Endothelial cell of umbilical vein (primary cell): ENCODE results near the gene CTLA4. TPM values are rescaled to one million over a fixed set of nuclear protein-coding genes. Genes with fewer than 3 reads are reported as not detected.

ENCODE experiments used
- Bru-seq: library from RNA; stranded (reverse); fragments of 400-500 nt; gene quantifications from one replicate; lab custom pipeline; 2021; lab: Mats Ljungman, UMichigan
- BruChase-seq, 2 experiments: library from RNA; stranded (reverse); fragments of 400-500 nt; gene quantifications; one replicate each; lab custom pipeline; 2021; lab: Mats Ljungman, UMichigan
- BruUV-seq: library from RNA; stranded (reverse); fragments of 400-500 nt; replicated peaks from 2 replicates; lab custom pipeline; 2021; lab: Mats Ljungman, UMichigan
- CTCF ChIA-PET: fragments of 300-600, 350-600 bp; sonication (Branson Sonifier 250); formaldehyde crosslinking; loops from one replicate; lab custom pipeline; 2021; ENCODE audit warnings: antibody characterized with exemption, inconsistent platforms; lab: Charles Lee
- POLR2A ChIA-PET: fragments of 300-600, 350-600 bp; sonication (Branson Sonifier 250); formaldehyde crosslinking; loops from one replicate; lab custom pipeline; 2021; ENCODE audit warnings: antibody characterized with exemption, inconsistent platforms; lab: Charles Lee
- DNase-seq: peaks from one replicate; pipeline ENCODE4 v3.0.0-alpha.2; 2011; ENCODE audit warnings: low read depth, low spot score
- FAIRE-seq: peaks from 2 replicates; lab custom pipeline; 2011; peaks lifted over from hg19 to GRCh38; lab: Jason Lieb, UNC
- H2AFZ ChIP-seq: 2 replicates; pipeline ENCODE4 v1.6.0; 2012; ENCODE audit warnings: low read depth, low read length, control low read depth, inconsistent platforms
- H3K27ac ChIP-seq: 2 replicates; pipeline ENCODE4 v1.5.1; 2011; ENCODE audit warnings: low read depth, mild to moderate bottlenecking, control low read depth, low read length, moderate library complexity; ENCODE audit not compliant: insufficient read depth
- H3K27me3 ChIP-seq, 2 experiments: 2 replicates each; pipeline versions ENCODE4 v1.6.0 to v1.6.1; 2011; ENCODE audit warnings: low read length in 2 of 2, mixed read lengths in 1 of 2; ENCODE audit not compliant: control insufficient read depth in 2 of 2, insufficient read depth in 2 of 2
- H3K36me3 ChIP-seq, 2 experiments: 2 replicates in 1 of 2; 3 replicates in 1 of 2; pipeline ENCODE4 v1.5.1; 2011; ENCODE audit warnings: low read length in 2 of 2, mild to moderate bottlenecking in 1 of 2, moderate library complexity in 1 of 2; ENCODE audit not compliant: control insufficient read depth in 2 of 2, insufficient read depth in 2 of 2; ENCODE audit errors: extremely low read depth in 1 of 2
- H3K4me1 ChIP-seq: 3 replicates; pipeline ENCODE4 v1.5.1; 2011; ENCODE audit warnings: mild to moderate bottlenecking, low read length; ENCODE audit not compliant: control insufficient read depth, insufficient read depth; ENCODE audit errors: extremely low read depth
- H3K4me2 ChIP-seq: 2 replicates; pipeline ENCODE4 v1.6.1; 2011; ENCODE audit warnings: low read length, control low read depth, mixed read lengths; ENCODE audit not compliant: insufficient read depth
- H3K4me3 ChIP-seq, 3 experiments: fragments of 200-600 bp in 1 of 3; sonication (generic), shearing (Covaris generic) in 1 of 3; replicated peaks in 1 of 3; 2 replicates each; pipeline ENCODE4 v1.5.1; 2011 to 2016; ENCODE audit warnings: control low read depth in 3 of 3, low read length in 3 of 3, mild to moderate bottlenecking in 2 of 3, inconsistent platforms in 1 of 3, low read depth in 1 of 3, moderate library complexity in 1 of 3; ENCODE audit not compliant: insufficient read depth in 1 of 3
- H3K79me2 ChIP-seq: 2 replicates; pipeline ENCODE4 v1.6.0; 2012; ENCODE audit warnings: low read length, inconsistent platforms; ENCODE audit not compliant: control insufficient read depth, insufficient read depth
- H3K9ac ChIP-seq: replicated peaks from 2 replicates; pipeline ENCODE3; 2011; ENCODE audit warnings: low read length, control low read depth; ENCODE audit not compliant: insufficient read depth; ENCODE audit errors: extremely low read depth
- H3K9me1 ChIP-seq: replicated peaks from 3 replicates; pipeline ENCODE4 v1.6.0; 2011; ENCODE audit warnings: mild to moderate bottlenecking, low read length; ENCODE audit not compliant: control insufficient read depth, insufficient read depth; ENCODE audit errors: extremely low read depth
- H3K9me3 ChIP-seq: replicated peaks from 2 replicates; pipeline ENCODE4 v1.5.1; 2012; ENCODE audit warnings: low read length, inconsistent platforms; ENCODE audit not compliant: control insufficient read depth, insufficient read depth
- H4K20me1 ChIP-seq: replicated peaks from 2 replicates; pipeline ENCODE3; 2011; ENCODE audit warnings: mild to moderate bottlenecking, low read length; ENCODE audit not compliant: control insufficient read depth, insufficient read depth; ENCODE audit errors: extremely low read depth
- EZH2 ChIP-seq: IDR thresholded peaks from 2 replicates; pipeline ENCODE4 v1.6.1; 2012; ENCODE audit warnings: borderline replicate concordance, low read depth, mild to moderate bottlenecking, moderate library complexity, low read length, inconsistent platforms; ENCODE audit not compliant: severe bottlenecking
- FOS ChIP-seq: IDR thresholded peaks from 2 replicates; pipeline ENCODE4 v1.6.1; 2011; ENCODE audit warnings: mild to moderate bottlenecking, low read length, moderate library complexity, borderline replicate concordance; ENCODE audit not compliant: insufficient read depth
- GATA2 ChIP-seq: IDR thresholded peaks from 2 replicates; pipeline ENCODE4 v1.7.0; 2011; ENCODE audit warnings: low read depth, mild to moderate bottlenecking, moderate library complexity, mixed read lengths, low read length; ENCODE audit not compliant: insufficient read length, insufficient read depth
- JUN ChIP-seq: IDR thresholded peaks from 2 replicates; pipeline ENCODE4 v1.6.1; 2011; ENCODE audit warnings: borderline replicate concordance, low read depth; ENCODE audit not compliant: insufficient read length, insufficient read depth
- MYC ChIP-seq: IDR thresholded peaks from one replicate; pipeline ENCODE4 v1.6.1; 2011; ENCODE audit warnings: mild to moderate bottlenecking, low read depth, low read length
- POLR2A ChIP-seq: IDR thresholded peaks from 2 replicates; pipeline ENCODE4 v1.6.1; 2012; ENCODE audit warnings: low read depth, mild to moderate bottlenecking, control low read depth, low read length
- POLR2AphosphoS5 ChIP-seq: IDR thresholded peaks from 2 replicates; pipeline ENCODE4 v1.6.1; 2012; ENCODE audit warnings: low read depth, mild to moderate bottlenecking, control low read depth, low read length, moderate library complexity; ENCODE audit not compliant: insufficient read depth
- dilution Hi-C: fragments of 300-500 bp; cut with MboI; formaldehyde crosslinking; loops from one replicate; pipeline ENCODE4 v1.15.0; 2019; ENCODE audit warnings: low sequenced_read_pairs; ENCODE audit not compliant: extremely low pct_ligation_motif_present
- intact Hi-C: fragments of 100-400 bp; cut with micrococcal nuclease; formaldehyde crosslinking; loops from one replicate; pipeline ENCODE4 v1.10.0; 2022
- long read RNA-seq: library from polyadenylated mRNA; stranded (forward); transcript quantifications from one replicate; pipeline ENCODE4 v2.0.0, GENCODE V29; 2021
- polyA minus RNA-seq, 3 experiments: library from RNA; depleted of rRNA, polyadenylated mRNA; stranded (reverse); fragments of >200 nt; gene quantifications; 1 replicate in 1 of 3; 2 replicates in 2 of 3; pipeline ENCODE4 v1.2.3, GENCODE V29; 2011
- polyA plus RNA-seq, 4 experiments: library from polyadenylated mRNA; depleted of rRNA in 3 of 4; stranded (reverse) in 3 of 4; unstranded in 1 of 4; fragments of >200 nt; gene quantifications; 2 replicates each; pipeline versions ENCODE4 v1.2.1 to v1.2.3, GENCODE V29; 2011 to 2012; ENCODE audit warnings: missing spikeins in 1 of 4
- total RNA-seq: library from RNA; stranded (reverse); gene quantifications from 2 replicates; pipeline ENCODE4 v1.2.3, GENCODE V29; 2021
- TF ChIP-seq, protein P1 (sequence below), 2 donors: IDR thresholded peaks; 1 replicate in 1 of 2; 2 replicates in 1 of 2; pipeline ENCODE4 v1.5.1; 2011; ENCODE audit warnings: low read length in 2 of 2, mild to moderate bottlenecking in 2 of 2, moderate library complexity in 2 of 2, control low read depth in 1 of 2, inconsistent platforms in 1 of 2, low read depth in 1 of 2; ENCODE audit not compliant: insufficient read depth in 1 of 2; ENCODE audit errors: extremely low read depth in 1 of 2

Gene CTLA4
- total RNA-seq (not detected in 2 replicates), polyA plus RNA-seq (not detected in 2 replicates), polyA minus RNA-seq (not detected in 2 replicates), Bru-seq, nascent RNA (not detected), BruChase-seq, experiment 1, labeled RNA remaining after a 6-hour chase (not detected), BruChase-seq, experiment 2, labeled RNA remaining after a 2-hour chase (not detected)
- not detected in 2 replicates for polyA plus RNA-seq (2011; cell fraction: cytosol; rRNA removed)
- polyA plus RNA-seq (2011; cell fraction: nucleus; rRNA removed) = not detected in 2 replicates
- polyA plus RNA-seq (2012) = not detected in 2 replicates
- not detected for polyA minus RNA-seq (2011; cell fraction: cytosol; rRNA and poly(A)+ RNA removed)
- polyA minus RNA-seq (2011; cell fraction: nucleus; rRNA and poly(A)+ RNA removed) = not detected in 2 replicates
- long read RNA-seq = 0 reads

DNA sequence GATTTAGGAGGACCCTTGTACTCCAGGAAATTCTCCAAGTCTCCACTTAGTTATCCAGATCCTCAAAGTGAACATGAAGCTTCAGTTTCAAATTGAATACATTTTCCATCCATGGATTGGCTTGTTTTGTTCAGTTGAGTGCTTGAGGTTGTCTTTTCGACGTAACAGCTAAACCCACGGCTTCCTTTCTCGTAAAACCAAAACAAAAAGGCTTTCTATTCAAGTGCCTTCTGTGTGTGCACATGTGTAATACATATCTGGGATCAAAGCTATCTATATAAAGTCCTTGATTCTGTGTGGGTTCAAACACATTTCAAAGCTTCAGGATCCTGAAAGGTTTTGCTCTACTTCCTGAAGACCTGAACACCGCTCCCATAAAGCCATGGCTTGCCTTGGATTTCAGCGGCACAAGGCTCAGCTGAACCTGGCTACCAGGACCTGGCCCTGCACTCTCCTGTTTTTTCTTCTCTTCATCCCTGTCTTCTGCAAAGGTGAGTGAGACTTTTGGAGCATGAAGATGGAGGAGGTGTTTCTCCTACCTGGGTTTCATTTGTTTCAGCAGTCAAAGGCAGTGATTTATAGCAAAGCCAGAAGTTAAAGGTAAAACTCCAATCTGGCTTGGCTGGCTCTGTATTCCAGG lies at the start of gene CTLA4:
Gene CTLA4, plus strand, starts transcription at position 211 of the 640 bp plus-strand sequence. Its CDS starts 172 bp downstream, at position 383.
- no peaks in the 10 kb centered on the region for H3K36me3 ChIP-seq
- no peak within 1 kb of the TSS for H3K4me3 ChIP-seq
- ChIA-PET POLR2A (no interaction called here), CTCF (interaction anchor here (1.3 to 2.6 kb wide), 2 partner anchors 11 to 12 kb away, joined by 3 to 8 read pairs; no protein-coding TSS in a partner anchor)
- H3K9me3 ChIP-seq = no peaks in the 10 kb centered on the region
- no peaks in the 10 kb centered on the region for H4K20me1 ChIP-seq
- H3K79me2 ChIP-seq = no peaks in the 10 kb centered on the region
- dilution Hi-C loops (no loop called here), intact Hi-C loops (no loop called here)
- no peak for DNase-seq
- no TSS peak for BruUV-seq
- H3K9me1 ChIP-seq = no peaks in the 10 kb centered on the region
- no peak for TF ChIP-seq GATA2
- TF ChIP-seq EZH2 = no peak
- TF ChIP-seq JUN = no peak
- TF ChIP-seq POLR2A = no peak
- no peak for TF ChIP-seq FOS
- TF ChIP-seq, protein P1, sequence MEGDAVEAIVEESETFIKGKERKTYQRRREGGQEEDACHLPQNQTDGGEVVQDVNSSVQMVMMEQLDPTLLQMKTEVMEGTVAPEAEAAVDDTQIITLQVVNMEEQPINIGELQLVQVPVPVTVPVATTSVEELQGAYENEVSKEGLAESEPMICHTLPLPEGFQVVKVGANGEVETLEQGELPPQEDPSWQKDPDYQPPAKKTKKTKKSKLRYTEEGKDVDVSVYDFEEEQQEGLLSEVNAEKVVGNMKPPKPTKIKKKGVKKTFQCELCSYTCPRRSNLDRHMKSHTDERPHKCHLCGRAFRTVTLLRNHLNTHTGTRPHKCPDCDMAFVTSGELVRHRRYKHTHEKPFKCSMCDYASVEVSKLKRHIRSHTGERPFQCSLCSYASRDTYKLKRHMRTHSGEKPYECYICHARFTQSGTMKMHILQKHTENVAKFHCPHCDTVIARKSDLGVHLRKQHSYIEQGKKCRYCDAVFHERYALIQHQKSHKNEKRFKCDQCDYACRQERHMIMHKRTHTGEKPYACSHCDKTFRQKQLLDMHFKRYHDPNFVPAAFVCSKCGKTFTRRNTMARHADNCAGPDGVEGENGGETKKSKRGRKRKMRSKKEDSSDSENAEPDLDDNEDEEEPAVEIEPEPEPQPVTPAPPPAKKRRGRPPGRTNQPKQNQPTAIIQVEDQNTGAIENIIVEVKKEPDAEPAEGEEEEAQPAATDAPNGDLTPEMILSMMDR (IDR thresholded peaks at IDR 0.05; ENCODE audit: extremely low read depth in 1 of 2, insufficient read depth in 1 of 2, low read depth in 1 of 2, low read length in 2 of 2) = no peak
- no peak for TF ChIP-seq POLR2AphosphoS5
- no peak for TF ChIP-seq MYC
- no peak for FAIRE-seq
- H3K27ac ChIP-seq = no peak within 1 kb of the TSS
- no peak within 1 kb of the TSS for H2AFZ ChIP-seq
- H3K27me3 ChIP-seq = peaks cover 12 to 20% of the 10 kb centered on the region in 2 experiments
- H3K9ac ChIP-seq = no peak within 1 kb of the TSS
- H3K4me2 ChIP-seq = no peak within 1 kb of the TSS
- no peaks in the 10 kb centered on the region for H3K4me1 ChIP-seq
